ENCODE data around the gene PRKCH.

DNA sequence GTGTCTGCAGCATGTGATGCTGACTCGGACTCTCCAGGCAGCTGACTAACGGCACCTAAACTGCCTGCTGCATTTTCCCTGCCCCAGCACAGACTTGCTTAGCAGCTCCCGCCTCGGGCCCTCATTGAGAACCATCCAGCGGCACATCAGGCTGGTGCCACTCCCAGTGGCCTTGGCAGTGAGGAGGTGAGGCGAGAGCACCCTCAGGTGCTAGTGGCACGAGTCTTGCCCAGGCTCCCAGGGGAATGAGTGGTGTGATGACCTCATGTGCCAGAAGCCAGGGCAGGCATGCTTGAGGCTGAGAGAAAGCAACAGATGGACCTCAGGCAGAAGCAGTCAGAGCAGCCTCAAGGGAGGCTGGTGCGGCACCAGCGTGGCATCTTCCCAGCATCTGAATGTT is 60.2 kb downstream of the PRKCH start:
- TF ChIP-seq POLR2A (IDR thresholded peaks at IDR 0.05; ENCODE audit: low read length) = no peak
- no peak for TF ChIP-seq GATA1 (IDR thresholded peaks at IDR 0.05; ENCODE audit: low read depth, low read length)
